OCI-LY7 (cell line): Measurements from ENCODE around the gene PRLHR.

Experiments
- CTCF ChIP-seq: fragments of 200-600 bp; sonication (generic); conservative IDR thresholded peaks from 2 replicates; pipeline ENCODE4 v1.5.1; 2014; ENCODE audit warnings: mild to moderate bottlenecking, antibody characterized with exemption, low read length, moderate library complexity, mixed read lengths
- EZH2phosphoT487 ChIP-seq: fragments of 200-600 bp; sonication (generic); IDR thresholded peaks from 2 replicates; pipeline ENCODE4 v1.6.1; 2018; ENCODE audit warnings: low read depth, borderline replicate concordance, mild to moderate bottlenecking, mixed run types, antibody characterized with exemption, low read length, moderate library complexity, mixed read lengths

GRCh38 chr10:118610577-118610976 is 15.1 kb upstream of the PRLHR start:
- TF ChIP-seq EZH2phosphoT487: no peak
- no peak for TF ChIP-seq CTCF
